ENCODE data around the gene IL11. TPM values are rescaled to one million over a fixed set of nuclear protein-coding genes. Genes with fewer than 3 reads are reported as not detected.
A peak's percentile ranks its signal among the peaks of the same experiment; 100 is the strongest.
"Not testable (repeated sequence)": the region's sequence is repeated elsewhere in the genome, so short reads cannot be mapped to it uniquely, and the experiment has no call there.

IL11 gene
- total RNA-seq, 4 donors from 2014 or later: 0.21 TPM; not detected in 3

GRCh38 chr19:55408533-55408872 is 38.2 kb upstream of the IL11 start:
- H3K9me3 ChIP-seq: no peaks in the 10 kb centered on the region
- H3K27ac ChIP-seq: peak overlapping the region; percentile 95 to 98 (median 98)
- no peak for TF ChIP-seq EP300 (IDR thresholded peaks at IDR 0.05)
- no peak for TF ChIP-seq POLR2A (IDR thresholded peaks at IDR 0.05)
- peak in 1 of 5 experiments; percentile 5 for TF ChIP-seq CTCF (IDR thresholded peaks at IDR 0.05)
- DNase-seq (ENCODE audit: low spot score in 2 of 2): no peak
- H3K4me1 ChIP-seq: peaks cover 0 to 23% (median 13%) of the 10 kb centered on the region in 4 donors
- H3K36me3 ChIP-seq: peaks cover 0 to 21% (median 0%) of the 10 kb centered on the region in 3 donors
- 67 to 69% methylated on average over 9 of the region's 9 CpGs for WGBS, 2 donors
- H3K4me3 ChIP-seq: peak overlapping the region; percentile 41 to 95 (median 80)
- no peaks in the 10 kb centered on the region for H3K27me3 ChIP-seq

GRCh38 chr19:55407800-55408532 is 37.7 kb upstream of the IL11 start:
- 1% methylated on average over 67 to 72 of the region's 72 CpGs for WGBS, 2 donors
- peak; percentile 94 to 96 for DNase-seq (ENCODE audit: low spot score in 2 of 2)
- peaks cover 0 to 27% (median 2%) of the 10 kb centered on the region in 3 donors for H3K36me3 ChIP-seq
- TF ChIP-seq CTCF (IDR thresholded peaks at IDR 0.05): peak in 1 of 5 experiments; percentile 10
- no peak for TF ChIP-seq POLR2A (IDR thresholded peaks at IDR 0.05)
- TF ChIP-seq EP300 (IDR thresholded peaks at IDR 0.05): peak; percentile 73 to 91
- no peaks in the 10 kb centered on the region for H3K9me3 ChIP-seq
- H3K4me3 ChIP-seq: peak overlapping the region; percentile 76 to 99 (median 90)
- H3K27ac ChIP-seq: peak overlapping the region; percentile 95 to 98 (median 98)
- no peaks in the 10 kb centered on the region for H3K27me3 ChIP-seq
- H3K4me1 ChIP-seq: peaks cover 0 to 27% (median 14%) of the 10 kb centered on the region in 4 donors

- Histone ChIP-seq H3K4me3 (peak within 1 kb of the TSS; percentile 76 to 99 (median 90)), H3K27ac (peak within 1 kb of the TSS; percentile 95 to 98 (median 98)), H3K4me1 (peaks cover 0 to 32% (median 17%) of the 10 kb centered on the region in 4 donors), H3K36me3 (peaks cover 0 to 32% (median 4%) of the 10 kb centered on the region in 3 donors)
- TF ChIP-seq EP300 (IDR thresholded peaks at IDR 0.05) (peak in 1 of 2 donors; percentile 98), POLR2A (IDR thresholded peaks at IDR 0.05) (peak; percentile 81 to 98), CTCF (IDR thresholded peaks at IDR 0.05) (peak in 2 of 5 experiments; percentile 30 to 47)
- H3K9me3 ChIP-seq; H3K27me3 ChIP-seq; DNase-seq (ENCODE audit: low spot score in 2 of 2): not testable (repeated sequence)
- WGBS, 2 donors: 0 to 2% methylated on average over 8 to 30 of the region's 36 CpGs
These were observed 37.2 kb upstream of the IL11 start, which contains the start of gene UBE2S for GRCh38 chr19:55407550-55407799. UBE2S (minus strand) TSS chr19:55407788; CDS start chr19:55407589, 199 bp downstream.

GRCh38 chr19:55406826-55407549 is 36.7 kb upstream of the IL11 start:
- Histone ChIP-seq H3K27ac (peak overlapping the region; percentile 95 to 98 (median 98)), H3K27me3 (no peaks in the 10 kb centered on the region), H3K4me1 (peaks cover 0 to 33% (median 17%) of the 10 kb centered on the region in 4 donors), H3K36me3 (peaks cover 0 to 36% (median 4%) of the 10 kb centered on the region in 3 donors), H3K4me3 (peak overlapping the region; percentile 76 to 99 (median 90)), H3K9me3 (no peaks in the 10 kb centered on the region)
- DNase-seq (ENCODE audit: low spot score in 2 of 2): no peak
- TF ChIP-seq CTCF (IDR thresholded peaks at IDR 0.05) (no peak), POLR2A (IDR thresholded peaks at IDR 0.05) (no peak), EP300 (IDR thresholded peaks at IDR 0.05) (no peak)
- 13 to 23% methylated on average over 15 to 29 of the region's 35 CpGs for WGBS, 2 donors

Measured in tibial nerve (tissue), 4 donors.